H1 (cell line): Measurements from ENCODE around the gene LRRC28. TPM values are rescaled to one million over a fixed set of nuclear protein-coding genes. Genes with fewer than 3 reads are reported as not detected.

Experiments
- CTCF ChIA-PET: fragments of 300-600 bp; sonication (Branson Sonifier 250); formaldehyde crosslinking; loops from one replicate; lab custom pipeline; 2021; ENCODE audit not compliant: partially characterized antibody; lab: Charles Lee
- POLR2A ChIA-PET: fragments of 300-600 bp; sonication (Branson Sonifier 250); formaldehyde crosslinking; loops from one replicate; lab custom pipeline; 2021; ENCODE audit warnings: inconsistent platforms; ENCODE audit not compliant: partially characterized antibody; lab: Charles Lee
- DNase-seq, 2 experiments: peaks; one replicate each; pipeline versions ENCODE4 v3.0.0 to v3.0.0-alpha.2; 2010 to 2022; ENCODE audit warnings: low spot score in 2 of 2, low read depth in 1 of 2, mixed read lengths in 1 of 2
- FAIRE-seq: peaks from 2 replicates; lab custom pipeline; 2011; peaks lifted over from hg19 to GRCh38; lab: Jason Lieb, UNC
- H2AFZ ChIP-seq: 2 replicates; pipeline ENCODE4 v1.8.1; 2012; ENCODE audit warnings: low read length, inconsistent platforms
- H2AK5ac ChIP-seq: 2 replicates; pipeline ENCODE4 v1.6.1; 2013; ENCODE audit warnings: low read depth, low read length
- H2BK120ac ChIP-seq: replicated peaks from 2 replicates; pipeline ENCODE3; 2013; ENCODE audit warnings: low read depth, low read length, inconsistent platforms
- H2BK12ac ChIP-seq: 2 replicates; pipeline ENCODE4 v1.6.1; 2013; ENCODE audit warnings: low read depth, low read length
- H2BK15ac ChIP-seq: 2 replicates; pipeline ENCODE4 v1.6.1; 2013; ENCODE audit warnings: low read length
- H2BK20ac ChIP-seq: 2 replicates; pipeline ENCODE4 v1.6.1; 2013; ENCODE audit warnings: low read length
- H2BK5ac ChIP-seq: 2 replicates; pipeline ENCODE4 v1.6.1; 2013; ENCODE audit warnings: low read depth, low read length
- H3K14ac ChIP-seq: 2 replicates; pipeline ENCODE4 v1.6.1; 2013; ENCODE audit warnings: inconsistent platforms; ENCODE audit not compliant: insufficient read length
- H3K18ac ChIP-seq: 2 replicates; pipeline ENCODE4 v1.6.1; 2013; ENCODE audit warnings: low read length; ENCODE audit errors: extremely low read depth
- H3K23ac ChIP-seq: 2 replicates; pipeline ENCODE4 v1.6.1; 2013; ENCODE audit warnings: inconsistent platforms; ENCODE audit not compliant: insufficient read length
- H3K23me2 ChIP-seq: 2 replicates; pipeline ENCODE4 v1.6.1; 2013; ENCODE audit warnings: low read depth, low read length
- H3K27ac ChIP-seq: 2 replicates; pipeline ENCODE4 v1.6.1; 2011; ENCODE audit warnings: low read depth, low read length, inconsistent platforms
- H3K27me3 ChIP-seq, 4 experiments: replicated peaks in 1 of 4; 1 replicate in 1 of 4; 2 replicates in 3 of 4; pipeline versions ENCODE4 v1.6.1 to v1.8.1; 2011 to 2013; ENCODE audit warnings: low read length in 3 of 4, mild to moderate bottlenecking in 3 of 4, inconsistent platforms in 2 of 4, mixed read lengths in 2 of 4, moderate library complexity in 1 of 4; ENCODE audit not compliant: control insufficient read depth in 3 of 4, insufficient read depth in 3 of 4; ENCODE audit errors: extremely low read depth in 1 of 4
- H3K36me3 ChIP-seq, 4 experiments: 2 replicates each; pipeline versions ENCODE4 v1.6.1 to v1.8.1; 2011 to 2013; ENCODE audit warnings: mild to moderate bottlenecking in 4 of 4, low read length in 3 of 4, moderate library complexity in 2 of 4, control low read depth in 1 of 4, inconsistent platforms in 1 of 4; ENCODE audit not compliant: insufficient read depth in 4 of 4, control insufficient read depth in 2 of 4
- H3K4ac ChIP-seq: replicated peaks from 2 replicates; pipeline ENCODE3; 2013; ENCODE audit warnings: low read length, low read depth, mixed read lengths, inconsistent platforms; ENCODE audit not compliant: insufficient read length
- H3K4me1 ChIP-seq, 4 experiments: replicated peaks in 1 of 4; 1 replicate in 1 of 4; 2 replicates in 3 of 4; pipeline versions ENCODE4 v1.6.1 to v1.8.1; 2011 to 2013; ENCODE audit warnings: low read length in 3 of 4, inconsistent platforms in 2 of 4, mixed read lengths in 1 of 4; ENCODE audit not compliant: insufficient read depth in 4 of 4, control insufficient read depth in 3 of 4
- H3K4me2 ChIP-seq, 2 experiments: 2 replicates each; pipeline versions ENCODE4 v1.6.1 to v1.8.1; 2011 to 2013; ENCODE audit warnings: low read depth in 2 of 2, low read length in 2 of 2, control low read depth in 1 of 2, inconsistent platforms in 1 of 2, mild to moderate bottlenecking in 1 of 2; ENCODE audit not compliant: insufficient read depth in 1 of 2
- H3K4me3 ChIP-seq, 4 experiments: fragments of 200-600, 300-600 bp in 1 of 4; sonication (generic), shearing (Covaris generic), sonication (Bioruptor Twin) in 1 of 4; 2 replicates each; pipeline versions ENCODE4 v1.5.1 to v1.8.1; 2011 to 2016; ENCODE audit warnings: low read length in 4 of 4, low read depth in 3 of 4, control low read depth in 2 of 4, inconsistent platforms in 2 of 4, mild to moderate bottlenecking in 2 of 4, mixed read lengths in 1 of 4, moderate library complexity in 1 of 4; ENCODE audit not compliant: insufficient read depth in 2 of 4; ENCODE audit errors: extremely low read depth in 1 of 4
- H3K56ac ChIP-seq: replicated peaks from 2 replicates; pipeline ENCODE3; 2013; ENCODE audit warnings: low read depth, mild to moderate bottlenecking, mixed read lengths, low read length, inconsistent platforms; ENCODE audit not compliant: insufficient read length
- H3K79me1 ChIP-seq: 2 replicates; pipeline ENCODE4 v1.6.1; 2013; ENCODE audit warnings: low read depth, low read length, control low read depth
- H3K79me2 ChIP-seq, 2 experiments: 2 replicates each; pipeline versions ENCODE4 v1.6.1 to v1.8.1; 2012 to 2013; ENCODE audit warnings: low read length in 2 of 2, mild to moderate bottlenecking in 2 of 2, inconsistent platforms in 1 of 2; ENCODE audit not compliant: insufficient read depth in 2 of 2, control insufficient read depth in 1 of 2
- H3K9ac ChIP-seq, 4 experiments: replicated peaks in 1 of 4; 1 replicate in 1 of 4; 2 replicates in 3 of 4; pipeline versions ENCODE4 v1.6.1 to v1.8.1; 2011 to 2013; ENCODE audit warnings: low read depth in 3 of 4, low read length in 3 of 4, control low read depth in 2 of 4, mild to moderate bottlenecking in 2 of 4, moderate library complexity in 2 of 4, inconsistent platforms in 1 of 4; ENCODE audit errors: extremely low read depth in 1 of 4
- H3K9me3 ChIP-seq, 2 experiments: 2 replicates each; pipeline versions ENCODE4 v1.6.1 to v1.8.1; 2012 to 2013; ENCODE audit warnings: mild to moderate bottlenecking in 2 of 2, moderate library complexity in 2 of 2, control low read depth in 1 of 2, inconsistent platforms in 1 of 2, low read depth in 1 of 2, low read length in 1 of 2, mixed read lengths in 1 of 2; ENCODE audit not compliant: insufficient read depth in 2 of 2
- H4K20me1 ChIP-seq, 2 experiments: replicated peaks in 1 of 2; 2 replicates each; pipeline versions ENCODE3 to v1.8.1; 2011 to 2013; ENCODE audit warnings: inconsistent platforms in 2 of 2, low read length in 2 of 2, mild to moderate bottlenecking in 1 of 2; ENCODE audit not compliant: insufficient read depth in 2 of 2, control insufficient read depth in 1 of 2
- H4K5ac ChIP-seq: 2 replicates; pipeline ENCODE4 v1.6.1; 2013; ENCODE audit warnings: low read length, low read depth, mixed read lengths, inconsistent platforms; ENCODE audit not compliant: insufficient read length
- H4K8ac ChIP-seq: 2 replicates; pipeline ENCODE4 v1.8.0; 2013; ENCODE audit warnings: mild to moderate bottlenecking, moderate library complexity, low read length, inconsistent platforms; ENCODE audit not compliant: insufficient read depth; ENCODE audit errors: extremely low read depth
- H4K91ac ChIP-seq: replicated peaks from 2 replicates; pipeline ENCODE3; 2013; ENCODE audit warnings: low read length, mixed read lengths, inconsistent platforms; ENCODE audit not compliant: insufficient read length
- BCL11A ChIP-seq, 2 experiments: IDR thresholded peaks; one replicate each; pipeline ENCODE4 v1.6.1; 2011; ENCODE audit warnings: low read depth in 2 of 2, low read length in 2 of 2, mild to moderate bottlenecking in 2 of 2
- CHD1 ChIP-seq: IDR thresholded peaks from 2 replicates; pipeline ENCODE4 v1.6.1; 2012; ENCODE audit warnings: low read depth, low read length, improper control_type of control experiment
- CHD2 ChIP-seq: IDR thresholded peaks from 2 replicates; pipeline ENCODE4 v1.6.1; 2012; ENCODE audit warnings: low read length, improper control_type of control experiment
- EGR1 ChIP-seq: IDR thresholded peaks from 2 replicates; pipeline ENCODE4 v1.6.1; 2011; ENCODE audit warnings: low read depth, low read length, borderline replicate concordance
- GTF2F1 ChIP-seq: IDR thresholded peaks from 2 replicates; pipeline ENCODE4 v1.6.1; 2012; ENCODE audit warnings: low read depth, low read length, improper control_type of control experiment, borderline replicate concordance
- HDAC6 ChIP-seq: IDR thresholded peaks from one replicate; pipeline ENCODE4 v1.7.1; 2012; ENCODE audit warnings: low read depth, mild to moderate bottlenecking, inconsistent platforms, low read length, moderate library complexity
- JUN ChIP-seq: IDR thresholded peaks from 2 replicates; pipeline ENCODE4 v1.6.1; 2011; ENCODE audit warnings: low read depth, mild to moderate bottlenecking, improper control_type of control experiment, low read length
- MAX ChIP-seq: IDR thresholded peaks from 2 replicates; pipeline ENCODE4 v1.6.1; 2012; ENCODE audit warnings: inconsistent platforms
- PHF8 ChIP-seq: fragments of 200-600 bp; sonication (generic); conservative IDR thresholded peaks from 2 replicates; pipeline ENCODE4 v1.7.1; 2012; ENCODE audit warnings: low read depth, mild to moderate bottlenecking, inconsistent platforms, low read length, moderate library complexity
- POLR2A ChIP-seq, 2 experiments: IDR thresholded peaks; 1 replicate in 1 of 2; 2 replicates in 1 of 2; pipeline ENCODE4 v1.6.1; 2011; ENCODE audit warnings: low read depth in 2 of 2, low read length in 2 of 2, mild to moderate bottlenecking in 2 of 2; ENCODE audit errors: control extremely low read depth in 1 of 2
- RXRA ChIP-seq: IDR thresholded peaks from 2 replicates; pipeline ENCODE4 v1.6.1; 2011; ENCODE audit warnings: low read depth, mild to moderate bottlenecking, low read length, moderate library complexity; ENCODE audit not compliant: insufficient read depth
- TEAD4 ChIP-seq: IDR thresholded peaks from 2 replicates; pipeline ENCODE4 v1.6.1; 2012; ENCODE audit warnings: low read depth, low read length, inconsistent platforms, mixed read lengths
- WGBS, 2 experiments: shearing (Covaris generic) in 1 of 2; methylation state at CpG; one replicate each; pipeline versions ENCODE4 v1.1.6 to v1.1.7; 2013 to 2015; ENCODE audit warnings: low lambda C conversion rate in 2 of 2, mixed read lengths in 2 of 2, inconsistent platforms in 1 of 2, low coverage in 1 of 2, missing lambda C conversion rate in 1 of 2; ENCODE audit not compliant: insufficient replicate concordance in 2 of 2, insufficient coverage in 1 of 2, insufficient read length in 1 of 2; ENCODE audit errors: extremely low coverage in 1 of 2, missing lambda C conversion rate in 1 of 2; 5-methylcytosine and 5-hydroxymethylcytosine counted together
- polyA plus RNA-seq, 7 experiments: library from polyadenylated mRNA; depleted of rRNA in 3 of 7; stranded (reverse) in 5 of 7; unstranded in 2 of 7; fragments of >200 nt in 5 of 7; fragments of 200-250 nt in 2 of 7; gene quantifications; 1 replicate in 5 of 7; 2 replicates in 1 of 7; 4 replicates in 1 of 7; pipeline versions ENCODE4 v1.2.1 to v1.2.3, GENCODE V29; 2011 to 2013; ENCODE audit warnings: missing spikeins in 2 of 7, mixed read lengths in 2 of 7
- total RNA-seq: library from RNA; stranded (reverse); fragmentation: NEBNext Ultra II Directional; extraction: Animal tissue kit (Norgen Biotek cat#: 25700); gene quantifications from 2 replicates; pipeline ENCODE4 v1.2.1, GENCODE V29; 2021
- TF ChIP-seq, protein P1 (sequence below): IDR thresholded peaks from 2 replicates; pipeline ENCODE4 v1.6.1; 2011; ENCODE audit warnings: low read depth, mild to moderate bottlenecking, low read length; ENCODE audit not compliant: insufficient read depth

Gene LRRC28
- total and polyA plus RNA-seq, 2 of the 8 experiments (the other 6 are each of a cell fraction or from before 2014, with no cell fraction given) = 20.2 to 23.3 TPM

DNA sequence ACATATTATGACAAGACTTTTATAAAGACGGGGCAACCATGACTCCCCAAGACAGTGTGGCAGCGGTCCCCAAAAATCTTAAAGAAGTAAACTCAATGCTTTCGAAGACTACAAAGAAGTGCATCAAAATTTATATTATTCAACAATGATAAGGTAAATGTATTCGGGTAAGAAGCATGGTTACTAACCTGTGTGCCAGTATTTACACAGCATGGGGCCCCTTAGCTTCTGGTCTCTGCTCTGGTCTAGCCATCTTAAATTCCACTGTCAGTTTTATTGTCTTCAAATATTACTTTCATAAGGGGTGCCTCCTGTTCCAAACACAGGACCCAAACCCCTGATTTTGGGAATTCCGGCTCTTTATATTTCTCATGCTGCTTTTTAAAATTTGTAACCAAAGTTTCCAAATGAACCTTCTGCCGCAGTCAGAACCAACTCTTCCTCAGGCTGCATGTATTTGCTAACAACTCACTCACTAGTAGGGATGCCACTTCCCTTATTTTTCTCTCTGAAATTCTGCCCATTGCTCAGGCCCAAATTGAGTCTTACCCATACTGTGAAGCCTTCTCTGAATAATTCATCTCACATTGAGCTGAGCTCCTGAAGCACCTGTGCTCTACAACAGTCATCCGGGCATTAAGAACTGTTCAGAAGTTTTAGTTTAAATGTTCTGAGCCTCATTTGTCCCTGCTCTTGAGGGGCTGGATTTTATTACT, 3.1 kb upstream of the LRRC28 start:
- H3K4ac ChIP-seq = no peak overlapping the region
- no peak overlapping the region for H4K91ac ChIP-seq
- H2BK120ac ChIP-seq = no peak overlapping the region
- no peak overlapping the region for H4K5ac ChIP-seq
- peak overlapping the region; percentile 3 to 84 (median 66); a peak in 3 of 8 replicates for H3K4me3 ChIP-seq
- FAIRE-seq = no peak
- no peak overlapping the region for H4K8ac ChIP-seq
- H3K27me3 ChIP-seq = no peaks in the 10 kb centered on the region
- H2BK20ac ChIP-seq = no peak overlapping the region
- H3K23ac ChIP-seq = no peak overlapping the region
- H3K27ac ChIP-seq = no peak overlapping the region
- no peaks in the 10 kb centered on the region; a peak in 2 of 8 replicates for H3K36me3 ChIP-seq
- peaks cover 0 to 3% (median under 1%) of the 10 kb centered on the region in 4 experiments; a peak in 4 of 7 replicates for H3K4me1 ChIP-seq
- peaks cover 0 to 24% of the 10 kb centered on the region in 2 experiments; a peak in 2 of 4 replicates for H3K79me2 ChIP-seq
- H4K20me1 ChIP-seq = no peaks in the 10 kb centered on the region
- peaks cover 5% of the 10 kb centered on the region; the same call in 1 of the 2 replicates for H3K23me2 ChIP-seq
- DNase-seq = no peak
- no peak overlapping the region for H3K14ac ChIP-seq
- 91% methylated on average over 7 of the region's 7 CpGs; no CpG with 5 or more reads in 1 of the 2 experiments for WGBS, 2 experiments
- no peak overlapping the region for H2BK12ac ChIP-seq
- ChIA-PET CTCF (no interaction called here), POLR2A (no interaction called here)
- peak overlapping the region; percentile 60 to 86 for H3K4me2 ChIP-seq
- peaks cover 4% of the 10 kb centered on the region; the same call in 1 of the 2 replicates for H3K79me1 ChIP-seq
- H3K9ac ChIP-seq = no peak overlapping the region; a peak in 1 of 7 replicates
- H3K56ac ChIP-seq = no peak overlapping the region
- no peak overlapping the region for H3K18ac ChIP-seq
- no peak overlapping the region for H2BK15ac ChIP-seq
- no peaks in the 10 kb centered on the region for H3K9me3 ChIP-seq
- no peak overlapping the region for H2AFZ ChIP-seq
- no peak overlapping the region for H2BK5ac ChIP-seq
- H2AK5ac ChIP-seq = no peak overlapping the region
- TF ChIP-seq CHD2 (no peak), JUN (no peak), CHD1 (no peak), MAX (no peak), GTF2F1 (no peak), HDAC6 (no peak), PHF8 (no peak), POLR2A (IDR thresholded peaks at IDR 0.05; ENCODE audit: control extremely low read depth in 1 of 2, low read depth in 2 of 2, low read length in 2 of 2) (no peak), BCL11A (IDR thresholded peaks at IDR 0.05; ENCODE audit: low read depth in 2 of 2, low read length in 2 of 2) (no peak), TEAD4 (no peak), RXRA (no peak), EGR1 (no peak)
- TF ChIP-seq, protein P1, sequence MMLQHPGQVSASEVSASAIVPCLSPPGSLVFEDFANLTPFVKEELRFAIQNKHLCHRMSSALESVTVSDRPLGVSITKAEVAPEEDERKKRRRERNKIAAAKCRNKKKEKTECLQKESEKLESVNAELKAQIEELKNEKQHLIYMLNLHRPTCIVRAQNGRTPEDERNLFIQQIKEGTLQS = no peak
